HepG2 (cell line): ENCODE measurements around the gene RAI2.

Source experiments
- CCDC6 ChIP-seq: sonication (generic); formaldehyde crosslinking; IDR thresholded peaks from 2 replicates; pipeline ENCODE4 v1.8.1; 2022; ENCODE audit warnings: mild to moderate bottlenecking, missing genetic modification reagents, moderate library complexity
- HNF4G ChIP-seq, 2 experiments: sonication (generic) in 1 of 2; formaldehyde crosslinking in 1 of 2; IDR thresholded peaks; 2 replicates each; pipeline versions ENCODE4 v1.4.0 to v1.6.1; 2011 to 2020; ENCODE audit warnings: borderline replicate concordance in 2 of 2, low read depth in 2 of 2, mild to moderate bottlenecking in 2 of 2, low read length in 1 of 2, missing genetic modification reagents in 1 of 2, moderate library complexity in 1 of 2
- MZF1 ChIP-seq: sonication (generic); formaldehyde crosslinking; IDR thresholded peaks from 2 replicates; pipeline ENCODE4 v1.8.1; 2023; ENCODE audit warnings: mild to moderate bottlenecking, missing genetic modification reagents, borderline replicate concordance
- POLR2A ChIP-seq, 2 experiments: IDR thresholded peaks; 2 replicates each; pipeline ENCODE4 v1.6.1; 2011; ENCODE audit warnings: low read depth in 2 of 2, low read length in 2 of 2, mild to moderate bottlenecking in 1 of 2, moderate library complexity in 1 of 2; ENCODE audit not compliant: insufficient read depth in 1 of 2
- SMARCE1 ChIP-seq: fragments of 450-650 bp; IDR thresholded peaks from 2 replicates; pipeline ENCODE4 v1.6.1; 2017; ENCODE audit warnings: borderline replicate concordance
- THYN1 ChIP-seq: sonication (generic); formaldehyde crosslinking; IDR thresholded peaks from 2 replicates; pipeline ENCODE4 v1.8.1; 2023; ENCODE audit warnings: low read depth, mild to moderate bottlenecking, moderate library complexity, missing genetic modification reagents, borderline replicate concordance
- ZNF263 ChIP-seq: sonication (generic); formaldehyde crosslinking; IDR thresholded peaks from 2 replicates; pipeline ENCODE4 v1.4.0; 2020; ENCODE audit warnings: missing genetic modification reagents
- ZNF530 ChIP-seq: sonication (generic); formaldehyde crosslinking; IDR thresholded peaks from 2 replicates; pipeline ENCODE4 v1.5.0; 2020; ENCODE audit warnings: low read depth, mild to moderate bottlenecking, missing genetic modification reagents
- ZNF549 ChIP-seq: sonication (generic); formaldehyde crosslinking; IDR thresholded peaks from 2 replicates; pipeline ENCODE4 v1.5.0; 2020; ENCODE audit warnings: missing genetic modification reagents
- TF ChIP-seq, protein P1 (sequence below): sonication (generic); formaldehyde crosslinking; IDR thresholded peaks from 2 replicates; pipeline ENCODE4 v1.5.0; 2020; ENCODE audit warnings: mild to moderate bottlenecking, missing genetic modification reagents, moderate library complexity
- TF ChIP-seq, protein P2 (sequence below): IDR thresholded peaks from 2 replicates; pipeline ENCODE4 v1.6.1; 2016; ENCODE audit warnings: low read depth
- TF ChIP-seq, protein P3 (sequence below), 2 experiments: sonication (generic) in 1 of 2; formaldehyde crosslinking in 1 of 2; IDR thresholded peaks; 2 replicates each; pipeline versions ENCODE4 v1.4.0 to v1.6.1; 2018 to 2020; ENCODE audit warnings: missing genetic modification reagents in 2 of 2, borderline replicate concordance in 1 of 2, low read depth in 1 of 2, mild to moderate bottlenecking in 1 of 2, missing biosample characterization in 1 of 2

DNA sequence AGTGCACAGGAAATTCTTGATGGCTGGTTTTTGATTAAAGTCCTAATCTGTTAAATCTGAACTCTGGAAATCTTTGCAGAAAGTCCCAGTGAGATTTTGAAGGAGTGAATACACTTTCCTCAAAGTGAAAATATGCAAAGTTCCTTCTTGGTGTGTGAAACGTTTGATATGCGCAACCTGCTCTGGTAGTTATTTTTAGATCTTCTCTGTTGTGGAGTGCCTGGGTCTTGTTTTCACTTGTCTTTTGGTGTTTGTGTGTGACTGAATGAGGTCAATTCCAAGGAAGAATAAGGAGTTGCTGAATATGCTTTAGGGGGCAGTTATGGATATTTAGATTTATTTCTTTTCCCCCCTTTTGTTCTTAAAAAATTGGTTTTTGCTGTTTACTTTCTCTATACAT lies 82.1 kb downstream of the RAI2 start:
- TF ChIP-seq SMARCE1 (no peak), CCDC6 (no peak), HNF4G (IDR thresholded peaks at IDR 0.05; ENCODE audit: borderline replicate concordance, low read depth, low read length) (no peak), HNF4G (CRISPR knock-in tag; IDR thresholded peaks at IDR 0.05; ENCODE audit: borderline replicate concordance, low read depth) (no peak), ZNF549 (CRISPR knock-in tag) (no peak), ZNF263 (CRISPR knock-in tag) (no peak), POLR2A (IDR thresholded peaks at IDR 0.05; ENCODE audit: insufficient read depth in 1 of 2, low read depth in 2 of 2, low read length in 2 of 2) (no peak), MZF1 (CRISPR knock-in tag) (no peak), ZNF530 (CRISPR knock-in tag) (no peak), THYN1 (no peak)
- TF ChIP-seq, protein P1, sequence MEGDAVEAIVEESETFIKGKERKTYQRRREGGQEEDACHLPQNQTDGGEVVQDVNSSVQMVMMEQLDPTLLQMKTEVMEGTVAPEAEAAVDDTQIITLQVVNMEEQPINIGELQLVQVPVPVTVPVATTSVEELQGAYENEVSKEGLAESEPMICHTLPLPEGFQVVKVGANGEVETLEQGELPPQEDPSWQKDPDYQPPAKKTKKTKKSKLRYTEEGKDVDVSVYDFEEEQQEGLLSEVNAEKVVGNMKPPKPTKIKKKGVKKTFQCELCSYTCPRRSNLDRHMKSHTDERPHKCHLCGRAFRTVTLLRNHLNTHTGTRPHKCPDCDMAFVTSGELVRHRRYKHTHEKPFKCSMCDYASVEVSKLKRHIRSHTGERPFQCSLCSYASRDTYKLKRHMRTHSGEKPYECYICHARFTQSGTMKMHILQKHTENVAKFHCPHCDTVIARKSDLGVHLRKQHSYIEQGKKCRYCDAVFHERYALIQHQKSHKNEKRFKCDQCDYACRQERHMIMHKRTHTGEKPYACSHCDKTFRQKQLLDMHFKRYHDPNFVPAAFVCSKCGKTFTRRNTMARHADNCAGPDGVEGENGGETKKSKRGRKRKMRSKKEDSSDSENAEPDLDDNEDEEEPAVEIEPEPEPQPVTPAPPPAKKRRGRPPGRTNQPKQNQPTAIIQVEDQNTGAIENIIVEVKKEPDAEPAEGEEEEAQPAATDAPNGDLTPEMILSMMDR (CRISPR knock-in tag), result no peak
- TF ChIP-seq, protein P2, sequence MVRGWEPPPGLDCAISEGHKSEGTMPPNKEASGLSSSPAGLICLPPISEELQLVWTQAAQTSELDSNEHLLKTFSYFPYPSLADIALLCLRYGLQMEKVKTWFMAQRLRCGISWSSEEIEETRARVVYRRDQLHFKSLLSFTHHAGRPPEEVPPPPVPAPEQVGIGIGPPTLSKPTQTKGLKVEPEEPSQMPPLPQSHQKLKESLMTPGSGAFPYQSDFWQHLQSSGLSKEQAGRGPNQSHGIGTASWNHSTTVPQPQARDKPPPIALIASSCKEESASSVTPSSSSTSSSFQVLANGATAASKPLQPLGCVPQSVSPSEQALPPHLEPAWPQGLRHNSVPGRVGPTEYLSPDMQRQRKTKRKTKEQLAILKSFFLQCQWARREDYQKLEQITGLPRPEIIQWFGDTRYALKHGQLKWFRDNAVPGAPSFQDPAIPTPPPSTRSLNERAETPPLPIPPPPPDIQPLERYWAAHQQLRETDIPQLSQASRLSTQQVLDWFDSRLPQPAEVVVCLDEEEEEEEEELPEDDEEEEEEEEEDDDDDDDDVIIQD (CRISPR knock-in tag), result no peak
- TF ChIP-seq, protein P3, sequence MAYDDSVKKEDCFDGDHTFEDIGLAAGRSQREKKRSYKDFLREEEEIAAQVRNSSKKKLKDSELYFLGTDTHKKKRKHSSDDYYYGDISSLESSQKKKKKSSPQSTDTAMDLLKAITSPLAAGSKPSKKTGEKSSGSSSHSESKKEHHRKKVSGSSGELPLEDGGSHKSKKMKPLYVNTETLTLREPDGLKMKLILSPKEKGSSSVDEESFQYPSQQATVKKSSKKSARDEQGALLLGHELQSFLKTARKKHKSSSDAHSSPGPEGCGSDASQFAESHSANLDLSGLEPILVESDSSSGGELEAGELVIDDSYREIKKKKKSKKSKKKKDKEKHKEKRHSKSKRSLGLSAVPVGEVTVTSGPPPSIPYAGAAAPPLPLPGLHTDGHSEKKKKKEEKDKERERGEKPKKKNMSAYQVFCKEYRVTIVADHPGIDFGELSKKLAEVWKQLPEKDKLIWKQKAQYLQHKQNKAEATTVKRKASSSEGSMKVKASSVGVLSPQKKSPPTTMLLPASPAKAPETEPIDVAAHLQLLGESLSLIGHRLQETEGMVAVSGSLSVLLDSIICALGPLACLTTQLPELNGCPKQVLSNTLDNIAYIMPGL (CRISPR knock-in tag; IDR thresholded peaks at IDR 0.05; ENCODE audit: borderline replicate concordance in 1 of 2, low read depth in 1 of 2), result no peak
